ENCODE data around the gene TDO2.

GRCh38 chr4:155966731-155967395 is 63.4 kb downstream of the TDO2 start:
- TF ChIP-seq CTCF (IDR thresholded peaks at IDR 0.05) (no peak), POLR2A (IDR thresholded peaks at IDR 0.05) (no peak)

Data from right lobe of liver (tissue), 4 donors.